HG03558 (cell line): ENCODE data around the gene NDE1.
"Not testable (repeated sequence)": the region's sequence is repeated elsewhere in the genome, so short reads cannot be mapped to it uniquely, and the experiment has no call there.

Source experiments
- ATAC-seq: cut with Tn5 transposase; IDR thresholded peaks from one replicate; pipeline ENCODE4 v1.9.1; 2021; ENCODE audit warnings: moderate number of reproducible peaks; ENCODE audit not compliant: unreplicated experiment; ENCODE audit errors: extremely low read depth

Gene NDE1

DNA sequence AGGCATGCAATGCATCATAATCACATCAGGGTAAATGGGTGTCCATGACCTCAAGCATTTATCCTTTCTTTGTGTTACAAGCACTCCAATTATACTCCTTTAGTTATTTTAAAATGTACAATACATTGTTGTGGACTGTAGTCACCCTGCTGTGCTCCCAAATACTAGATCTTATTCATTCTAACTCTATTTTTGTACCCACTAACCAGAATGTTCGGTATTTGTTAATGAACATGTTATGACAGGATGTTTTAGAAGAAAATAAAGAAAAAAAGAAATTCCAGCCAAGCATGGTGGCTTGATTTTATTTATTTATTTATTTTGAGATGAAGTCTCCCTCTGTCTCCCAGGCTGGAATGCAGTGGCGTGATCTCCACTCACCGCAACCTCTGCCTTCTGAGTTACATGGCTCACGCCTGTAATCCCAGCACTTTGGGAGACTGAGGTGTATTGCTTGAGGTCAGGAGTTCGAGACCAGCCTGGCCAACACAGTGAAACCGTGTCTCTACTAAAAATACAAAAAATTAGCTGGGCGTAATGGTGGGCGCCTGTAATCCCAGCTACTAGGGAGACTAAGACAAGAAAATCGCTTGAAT is 1.8 kb upstream of the NDE1 start:
- ATAC-seq: no peak

DNA sequence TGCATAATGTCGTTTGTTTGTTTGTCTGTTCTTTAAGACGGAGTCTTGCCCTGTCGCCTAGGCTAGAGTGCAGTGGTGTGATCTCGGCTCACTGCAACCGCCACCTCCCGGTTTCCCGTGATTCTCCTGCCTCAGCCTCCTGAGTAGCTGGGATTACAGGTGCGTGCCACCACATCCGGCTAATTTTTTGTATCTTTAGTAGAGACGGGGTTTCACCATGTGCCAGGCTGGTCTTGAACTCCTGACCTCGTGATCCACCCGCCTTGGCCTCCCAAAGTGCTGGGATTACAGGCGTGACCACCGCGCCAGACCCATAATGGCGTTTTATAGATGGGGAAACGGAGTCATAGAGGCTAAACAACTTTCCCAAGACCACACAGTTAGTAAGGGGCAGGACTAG is 734 bp upstream of the NDE1 start:
- not testable (repeated sequence) for ATAC-seq

GRCh38 chr16:15649727-15650018 is 372 bp upstream of the NDE1 start:
- ATAC-seq: no peak

- ATAC-seq: no peak
These were observed 690 bp downstream of the NDE1 start for GRCh38 chr16:15650698-15651171.

GRCh38 chr16:15652293-15653001 is 2.4 kb downstream of the NDE1 start:
- ATAC-seq: no peak

GRCh38 chr16:15653227-15653626 is 3.2 kb downstream of the NDE1 start:
- ATAC-seq: no peak

- no peak for ATAC-seq
These were observed 4.5 kb downstream of the NDE1 start for GRCh38 chr16:15654591-15654990.

DNA sequence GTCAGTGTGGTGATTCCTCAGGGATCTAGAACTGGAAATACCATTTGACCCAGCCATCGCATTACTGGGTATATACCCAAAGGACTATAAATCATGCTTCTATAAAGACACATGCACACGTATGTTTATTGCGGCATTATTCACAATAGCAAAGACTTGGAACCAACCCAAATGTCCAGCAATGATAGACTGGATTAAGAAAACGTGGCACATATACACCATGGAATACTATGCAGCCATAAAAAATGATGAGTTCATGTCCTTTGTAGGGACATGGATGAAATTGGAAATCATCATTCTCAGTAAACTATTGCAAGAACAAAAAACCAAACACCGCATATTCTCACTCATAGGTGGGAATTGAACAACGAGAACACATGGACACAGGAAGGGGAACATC is 5.5 kb downstream of the NDE1 start:
- ATAC-seq: not testable (repeated sequence)

DNA sequence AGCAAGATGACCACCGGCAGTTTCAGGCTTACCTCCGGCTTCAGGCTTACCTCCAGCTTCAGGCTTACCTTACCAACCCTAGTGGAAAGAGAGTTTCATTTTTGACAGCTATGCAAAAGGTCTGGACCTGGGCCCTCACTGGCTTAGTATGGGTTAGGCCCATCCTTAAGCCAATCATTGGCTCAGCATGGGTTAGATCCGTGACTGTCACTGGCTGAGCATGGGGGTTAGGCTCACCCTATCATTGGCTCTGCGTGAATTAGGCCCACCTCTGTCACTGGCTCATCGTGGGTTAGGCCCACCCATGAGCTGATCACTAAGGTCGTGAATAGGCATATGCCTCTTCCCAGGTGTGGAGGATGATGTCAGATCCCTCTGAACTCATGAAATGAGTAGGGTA is 8.1 kb downstream of the NDE1 start:
- no peak for ATAC-seq

GRCh38 chr16:15658556-15658955 is 8.5 kb downstream of the NDE1 start:
- ATAC-seq: no peak

DNA sequence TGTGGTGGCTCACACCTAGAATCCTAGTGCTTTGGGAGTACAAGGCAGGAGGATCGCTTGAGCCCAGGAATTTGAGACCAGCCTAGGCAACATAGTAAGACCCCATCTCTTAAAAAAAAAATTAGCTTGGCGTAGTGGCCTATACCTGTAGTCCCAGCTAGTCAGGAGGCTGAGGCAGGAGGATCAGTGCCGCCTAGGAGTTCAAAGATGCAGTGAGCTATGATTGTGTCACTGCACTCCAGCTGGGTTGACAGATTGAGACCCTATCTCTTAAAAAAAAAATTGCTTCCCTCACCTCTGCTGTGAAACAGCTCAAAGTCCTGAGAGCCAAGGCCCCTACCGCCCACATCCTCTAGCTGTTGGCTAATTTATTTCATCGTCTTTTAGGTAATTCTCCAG is 10.2 kb downstream of the NDE1 start:
- ATAC-seq: no peak

GRCh38 chr16:15665107-15665506 is 15.1 kb downstream of the NDE1 start:
- no peak for ATAC-seq

DNA sequence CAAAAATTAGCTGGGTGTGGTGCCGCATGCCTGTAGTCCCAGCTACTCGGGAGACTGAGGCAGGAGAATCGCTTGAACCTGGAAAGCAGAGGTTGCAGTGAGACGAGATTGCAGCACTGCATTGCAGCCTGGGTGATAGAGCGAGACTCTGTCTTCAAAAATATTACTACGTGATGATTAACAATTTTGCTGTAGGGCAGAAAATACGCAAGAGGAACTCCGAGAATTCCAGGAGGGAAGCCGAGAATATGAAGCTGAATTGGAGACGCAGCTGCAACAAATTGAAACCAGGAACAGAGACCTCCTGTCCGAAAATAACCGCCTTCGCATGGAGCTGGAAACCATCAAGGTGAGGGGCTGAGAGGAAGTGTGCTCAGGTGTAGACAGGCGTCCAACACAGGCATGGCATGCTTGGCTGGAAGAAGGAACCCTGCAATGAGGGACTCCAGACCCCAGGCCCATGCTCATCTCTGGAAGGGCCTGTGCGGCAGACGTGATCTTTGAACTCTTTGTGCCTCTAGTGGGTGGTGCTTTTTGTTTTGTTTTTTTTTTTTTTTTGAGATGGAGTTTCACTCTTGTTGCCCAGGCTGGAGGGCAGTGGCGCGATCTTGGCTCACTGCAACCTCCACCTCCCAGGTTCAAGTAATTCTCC is 17.2 kb downstream of the NDE1 start:
- ATAC-seq: no peak

- no peak for ATAC-seq
These were observed 21.6 kb downstream of the NDE1 start for GRCh38 chr16:15671530-15672117.

- not testable (repeated sequence) for ATAC-seq
These were observed 22.1 kb downstream of the NDE1 start for GRCh38 chr16:15672127-15672513.

DNA sequence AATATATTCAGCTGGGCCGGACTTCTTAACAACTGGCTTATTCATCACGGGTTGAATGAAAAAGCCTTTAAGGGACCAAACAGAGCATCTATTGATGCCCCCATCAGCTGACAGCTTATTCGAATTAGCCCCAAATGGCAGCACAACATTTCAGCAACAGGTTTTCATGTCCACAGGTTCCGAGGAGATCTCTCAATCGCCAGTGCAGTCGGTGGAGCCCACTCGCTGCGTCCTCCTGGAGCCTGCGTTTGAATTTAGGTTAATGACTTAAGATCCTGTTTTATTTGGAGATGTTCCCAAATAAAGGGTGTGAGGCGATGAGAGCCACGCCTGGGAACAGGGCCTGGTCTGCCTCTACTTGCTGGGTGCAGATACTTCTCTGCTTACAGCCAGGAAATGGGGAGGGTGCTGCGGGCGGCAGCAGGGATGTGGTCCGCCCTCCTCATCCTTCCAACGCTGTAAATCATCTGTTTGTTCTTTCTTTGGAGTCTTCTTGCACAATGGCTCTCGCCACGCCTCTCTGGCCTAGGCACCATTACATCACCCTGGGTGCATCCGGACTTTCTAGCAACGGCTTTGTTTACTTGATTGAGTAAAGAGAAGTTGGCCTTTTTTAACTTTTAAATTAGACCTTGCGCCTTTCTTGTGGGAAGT is 22.6 kb downstream of the NDE1 start:
- ATAC-seq: no peak

DNA sequence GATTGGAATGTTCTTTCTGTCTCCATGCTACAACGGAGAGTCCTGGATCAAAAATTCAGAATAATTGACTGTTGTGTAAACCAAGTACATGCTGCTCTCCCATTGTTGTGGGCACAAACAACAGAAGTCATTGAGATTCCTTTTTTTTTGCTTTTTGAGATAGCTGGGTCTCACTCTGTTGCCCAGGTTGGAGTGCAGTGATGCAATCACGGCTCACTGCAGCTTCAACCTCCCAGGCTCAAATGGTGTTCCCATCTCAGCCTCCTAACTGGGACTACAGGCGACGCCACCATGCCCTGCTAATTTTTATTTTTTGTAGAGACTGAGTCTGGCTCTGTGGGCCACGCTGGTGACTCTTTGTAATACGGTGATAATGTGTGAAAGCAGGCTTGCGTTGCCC is 24.5 kb downstream of the NDE1 start:
- ATAC-seq: no peak

DNA sequence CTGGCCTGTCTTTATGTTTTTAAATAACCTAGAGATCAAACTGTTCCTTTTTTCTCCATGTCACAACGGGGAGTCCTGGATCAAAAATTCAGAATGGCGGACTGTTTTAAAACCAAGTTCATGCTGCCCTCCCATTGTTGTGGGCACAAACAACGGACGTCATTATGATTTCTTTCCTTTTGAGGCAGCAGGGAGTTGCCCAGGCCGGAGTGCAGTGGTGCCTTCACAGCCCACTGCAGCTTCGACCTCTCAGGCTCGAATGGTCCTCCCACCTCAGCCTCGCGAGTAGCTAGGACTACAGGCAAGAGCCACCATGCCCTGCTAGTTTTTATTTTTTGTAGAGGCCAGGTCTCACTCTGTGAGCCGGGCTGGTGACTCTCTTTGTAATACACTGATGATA is 26.5 kb downstream of the NDE1 start:
- no peak for ATAC-seq

- ATAC-seq: no peak
These were observed 27.4 kb downstream of the NDE1 start for GRCh38 chr16:15677447-15677846.

GRCh38 chr16:15682105-15682570 is 32.1 kb downstream of the NDE1 start:
- no peak for ATAC-seq

- no peak for ATAC-seq
These were observed 36.2 kb downstream of the NDE1 start for GRCh38 chr16:15686287-15686686.
